Astrocyte of the spinal cord (primary cell): ENCODE measurements around the gene OR4K15.
"Not testable (repeated sequence)": the region's sequence is repeated elsewhere in the genome, so short reads cannot be mapped to it uniquely, and the experiment has no call there.

ENCODE experiments used
- DNase-seq: peaks from one replicate; pipeline ENCODE4 v3.0.0; 2011; ENCODE audit warnings: low read depth, low spot score
- H3K4me3 ChIP-seq: 2 replicates; pipeline ENCODE4 v1.5.1; 2011; ENCODE audit warnings: low read depth, mild to moderate bottlenecking, low read length, moderate library complexity
- CTCF ChIP-seq: IDR thresholded peaks from 2 replicates; pipeline ENCODE4 v1.5.1; 2012; ENCODE audit warnings: low read depth, mild to moderate bottlenecking, low read length, inconsistent platforms
- in situ Hi-C: cut with HindIII; loops from 2 replicates; pipeline ENCODE4 v1.10.0; 2017; ENCODE audit warnings: low sequenced_read_pairs

The OR4K15 gene

GRCh38 chr14:19975291-19975690, at the start of gene OR4K15:
Gene OR4K15, plus strand, starts transcription at chr14:19975591. Its CDS starts 0 bp downstream, at chr14:19975591.
- H3K4me3 ChIP-seq = no peak within 1 kb of the TSS
- DNase-seq = no peak
- in situ Hi-C loops = no loop called here
- TF ChIP-seq CTCF = no peak

- no peak for TF ChIP-seq CTCF
- in situ Hi-C loops = no loop called here
- DNase-seq = no peak
These were observed 44.8 kb upstream of the OR4K15 start, which contains the start of gene OR4K1 for GRCh38 chr14:19930617-19931016. Gene OR4K1, plus strand, starts transcription at chr14:19930917. Its CDS starts 4,750 bp downstream, at chr14:19935667.

GRCh38 chr14:19941668-19942067, 33.7 kb upstream of the OR4K15 start:
- TF ChIP-seq CTCF = no peak
- no peak for DNase-seq
- no peak overlapping the region for H3K4me3 ChIP-seq
- in situ Hi-C loops = no loop called here

More at GRCh38 chr14:19930617-19931016, 44.8 kb upstream of the OR4K15 start, which contains the start of gene OR4K1:
- no peak within 1 kb of the TSS for H3K4me3 ChIP-seq

- no peak for TF ChIP-seq CTCF
- no peak overlapping the region for H3K4me3 ChIP-seq
- no peak for DNase-seq
- in situ Hi-C loops = no loop called here
These were observed 27.8 kb upstream of the OR4K15 start for GRCh38 chr14:19947413-19948090.

- no peak for DNase-seq
- in situ Hi-C loops = no loop called here
- H3K4me3 ChIP-seq = no peak overlapping the region
- TF ChIP-seq CTCF = no peak
These were observed 26.2 kb upstream of the OR4K15 start for GRCh38 chr14:19949218-19949617.

GRCh38 chr14:19969735-19970134, 5.7 kb upstream of the OR4K15 start:
- DNase-seq, in situ Hi-C loops, H3K4me3 ChIP-seq: not testable (repeated sequence)

- in situ Hi-C loops = no loop called here
- no peak for TF ChIP-seq CTCF
- no peak for DNase-seq
- H3K4me3 ChIP-seq = no peak overlapping the region
These were observed 547 bp upstream of the OR4K15 start for GRCh38 chr14:19974844-19975243.
